Breast epithelium (tissue), 4 donors: ENCODE measurements around the gene RNF111. TPM values are rescaled to one million over a fixed set of nuclear protein-coding genes. Genes with fewer than 3 reads are reported as not detected.
A peak's percentile ranks its signal among the peaks of the same experiment; 100 is the strongest.
"Not testable (repeated sequence)": the region's sequence is repeated elsewhere in the genome, so short reads cannot be mapped to it uniquely, and the experiment has no call there.

Source experiments
- DNase-seq, 2 donors: peaks; one replicate each; pipeline ENCODE4 v3.0.0-alpha.2; 2019; ENCODE audit warnings: low spot score in 2 of 2
- H3K27ac ChIP-seq, 2 donors: fragments of 200-600 bp; sonication (generic) in 1 of 2; one replicate each; pipeline ENCODE4 v1.5.1; 2016 to 2019; ENCODE audit warnings: mild to moderate bottlenecking in 1 of 2
- H3K27me3 ChIP-seq, 2 donors: fragments of 200-600 bp; sonication (generic) in 1 of 2; one replicate each; pipeline versions ENCODE4 v1.5.1 to v1.6.0; 2017 to 2019; ENCODE audit warnings: control low read depth in 1 of 2, mild to moderate bottlenecking in 1 of 2
- H3K36me3 ChIP-seq: fragments of 200-600 bp; one replicate; pipeline ENCODE4 v1.5.1; 2019
- H3K4me1 ChIP-seq, 2 donors: fragments of 200-600 bp; sonication (generic); one replicate each; pipeline ENCODE4 v1.5.1; 2016 to 2019; ENCODE audit warnings: control low read depth in 1 of 2
- H3K4me3 ChIP-seq, 3 donors: fragments of 200-600 bp; sonication (generic); 1 replicate in 2 of 3; 2 replicates in 1 of 3; pipeline ENCODE4 v1.5.1; 2016 to 2019; ENCODE audit warnings: mild to moderate bottlenecking in 3 of 3, moderate library complexity in 2 of 3
- H3K9me3 ChIP-seq, 2 donors: fragments of 200-600 bp; sonication (generic) in 1 of 2; one replicate each; pipeline ENCODE4 v1.5.1; 2016 to 2019; ENCODE audit warnings: control low read depth in 1 of 2
- POLR2A ChIP-seq: fragments of 450-650 bp; IDR thresholded peaks from one replicate; pipeline ENCODE4 v1.6.1; 2016; ENCODE audit warnings: antibody characterized with exemption, mild to moderate bottlenecking, moderate library complexity
- POLR2AphosphoS5 ChIP-seq, 3 donors: sonication (generic); formaldehyde crosslinking; IDR thresholded peaks; one replicate each; pipeline ENCODE4 v1.6.1; 2017; ENCODE audit warnings: antibody characterized with exemption in 3 of 3
- intact Hi-C: fragments of 100-400 bp; cut with DNase I; formaldehyde crosslinking; loops from one replicate; pipeline ENCODE4 v1.15.1; 2023; ENCODE audit warnings: low total_unique reads
- total RNA-seq, 3 donors: library from RNA; depleted of rRNA; stranded (reverse); fragments of >200 nt; gene quantifications; one replicate each; pipeline ENCODE4 v1.1.0, GENCODE V29; 2016
- TF ChIP-seq, protein P1 (sequence below), 3 donors: fragments of 450-650 bp; IDR thresholded peaks; one replicate each; pipeline ENCODE4 v1.5.1; 2016 to 2017; ENCODE audit warnings: antibody characterized with exemption in 3 of 3, mild to moderate bottlenecking in 3 of 3, moderate library complexity in 3 of 3

The RNF111 gene
- total RNA-seq, 3 donors from 2014 or later = 18.4 to 36.9 (median 27.9) TPM

DNA sequence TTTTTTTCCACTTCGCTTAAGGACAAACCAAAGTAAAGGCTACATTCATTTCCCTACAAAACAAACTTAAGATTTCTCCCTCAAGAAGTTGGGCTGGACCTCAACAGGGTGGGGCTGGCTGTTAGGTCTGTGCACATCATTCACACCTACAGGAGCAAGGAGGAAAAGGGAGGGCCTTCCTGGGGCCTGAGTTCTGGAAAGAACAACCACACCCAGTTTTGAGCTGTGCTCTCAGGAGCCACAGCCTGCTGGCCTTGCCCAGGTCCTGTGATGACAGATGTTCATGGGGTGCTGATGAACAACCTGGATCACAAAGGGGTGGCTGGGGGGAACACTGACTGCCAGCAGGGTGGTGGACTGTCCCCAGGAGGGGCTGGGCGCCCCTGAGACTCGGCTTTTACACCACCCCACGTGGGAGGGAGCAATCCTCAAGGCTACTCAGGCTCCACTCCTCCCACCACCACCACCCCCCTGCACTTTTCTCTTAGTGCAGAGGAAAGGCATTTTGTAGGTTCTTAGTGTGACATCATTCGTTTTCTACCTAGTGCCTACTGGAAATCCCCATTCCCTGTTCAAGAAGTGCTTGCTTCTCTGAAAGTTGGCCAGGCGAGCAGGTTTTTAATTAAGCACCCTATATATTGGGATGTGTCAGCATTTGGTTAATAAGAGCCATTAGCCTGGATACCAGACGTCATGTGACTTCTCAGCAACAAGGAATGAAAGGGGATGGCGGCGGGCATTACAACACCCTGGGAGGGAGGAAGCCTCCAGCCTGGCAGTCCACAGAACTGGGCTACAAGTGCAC, 153.2 kb downstream of the RNF111 start:
- no peak for DNase-seq
- TF ChIP-seq POLR2AphosphoS5 (IDR thresholded peaks at IDR 0.05) = no peak
- TF ChIP-seq, protein P1, sequence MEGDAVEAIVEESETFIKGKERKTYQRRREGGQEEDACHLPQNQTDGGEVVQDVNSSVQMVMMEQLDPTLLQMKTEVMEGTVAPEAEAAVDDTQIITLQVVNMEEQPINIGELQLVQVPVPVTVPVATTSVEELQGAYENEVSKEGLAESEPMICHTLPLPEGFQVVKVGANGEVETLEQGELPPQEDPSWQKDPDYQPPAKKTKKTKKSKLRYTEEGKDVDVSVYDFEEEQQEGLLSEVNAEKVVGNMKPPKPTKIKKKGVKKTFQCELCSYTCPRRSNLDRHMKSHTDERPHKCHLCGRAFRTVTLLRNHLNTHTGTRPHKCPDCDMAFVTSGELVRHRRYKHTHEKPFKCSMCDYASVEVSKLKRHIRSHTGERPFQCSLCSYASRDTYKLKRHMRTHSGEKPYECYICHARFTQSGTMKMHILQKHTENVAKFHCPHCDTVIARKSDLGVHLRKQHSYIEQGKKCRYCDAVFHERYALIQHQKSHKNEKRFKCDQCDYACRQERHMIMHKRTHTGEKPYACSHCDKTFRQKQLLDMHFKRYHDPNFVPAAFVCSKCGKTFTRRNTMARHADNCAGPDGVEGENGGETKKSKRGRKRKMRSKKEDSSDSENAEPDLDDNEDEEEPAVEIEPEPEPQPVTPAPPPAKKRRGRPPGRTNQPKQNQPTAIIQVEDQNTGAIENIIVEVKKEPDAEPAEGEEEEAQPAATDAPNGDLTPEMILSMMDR (IDR thresholded peaks at IDR 0.05) = no peak
- TF ChIP-seq POLR2A = no peak
- H3K36me3 ChIP-seq = no peaks in the 10 kb centered on the region
- no peaks in the 10 kb centered on the region for H3K27me3 ChIP-seq
- H3K27ac ChIP-seq = no peak overlapping the region
- H3K4me1 ChIP-seq = no peaks in the 10 kb centered on the region
- no peak overlapping the region for H3K4me3 ChIP-seq
- no peaks in the 10 kb centered on the region for H3K9me3 ChIP-seq
- intact Hi-C loops = no loop called here

DNA sequence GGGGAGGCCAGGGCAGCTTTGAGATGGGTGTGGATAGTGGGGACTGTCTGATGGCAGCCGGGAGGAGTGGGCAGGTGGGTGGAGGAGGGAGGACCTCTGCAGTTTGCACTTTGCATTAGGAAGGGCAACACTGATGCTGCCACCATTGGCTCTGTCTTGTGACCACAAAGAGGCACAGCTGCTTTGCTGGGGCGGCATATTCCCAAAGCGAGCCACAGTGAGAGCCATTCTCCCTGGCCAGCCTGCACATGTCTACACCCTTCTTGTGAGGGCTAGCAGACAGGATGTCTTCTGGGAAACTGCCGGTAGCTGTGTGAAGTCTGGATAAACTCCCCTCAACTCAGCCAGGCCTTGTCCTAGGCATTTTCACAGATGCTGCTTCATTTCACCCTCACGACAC, 155.8 kb downstream of the RNF111 start:
- no peaks in the 10 kb centered on the region for H3K27me3 ChIP-seq
- no peak overlapping the region for H3K4me3 ChIP-seq
- H3K9me3 ChIP-seq = no peaks in the 10 kb centered on the region
- H3K36me3 ChIP-seq = no peaks in the 10 kb centered on the region
- no peak overlapping the region for H3K27ac ChIP-seq
- no peaks in the 10 kb centered on the region for H3K4me1 ChIP-seq
- intact Hi-C loops = no loop called here
- TF ChIP-seq, protein P1 (IDR thresholded peaks at IDR 0.05) = no peak
- TF ChIP-seq POLR2A = no peak
- TF ChIP-seq POLR2AphosphoS5 (IDR thresholded peaks at IDR 0.05) = no peak
- no peak for DNase-seq

- not testable (repeated sequence) for H3K9me3 ChIP-seq
Measured at GRCh38 chr15:59144594-59144993, 157.1 kb downstream of the RNF111 start.

More at GRCh38 chr15:59144594-59144993, 157.1 kb downstream of the RNF111 start:
- H3K4me1 ChIP-seq, H3K36me3 ChIP-seq, DNase-seq, H3K4me3 ChIP-seq, H3K27ac ChIP-seq, H3K27me3 ChIP-seq: not testable (repeated sequence)
- intact Hi-C loops = loop anchor here (2.0 kb wide), 1 partner anchor 70 kb away; no protein-coding TSS in a partner anchor
- TF ChIP-seq, protein P1 (IDR thresholded peaks at IDR 0.05) = peak in 1 of 3 donors; percentile 25

Other genes with a start within 250 kb of the RNF111 start
- gene ADAM10, start 238.0 kb upstream of the RNF111 start, total RNA-seq = 100 to 1,000 TPM in 1 of 3 donors, 10 to 100 TPM in 2; 53.8 to 113 (median 78.3) TPM
- gene MINDY2, start 216.4 kb upstream of the RNF111 start, total RNA-seq = 10 to 100 TPM; 11.8 to 22.5 (median 17.7) TPM
- gene SLTM, start 54.0 kb upstream of the RNF111 start, total RNA-seq = 100 to 1,000 TPM; 102 to 195 (median 163) TPM
- 1 to 10 TPM in 1 of 3 donors, under 1 TPM in 2; 0.29 to 3.5 (median 0.98) TPM for gene CCNB2, start 117.5 kb downstream of the RNF111 start, total RNA-seq
- gene LDHAL6B, start 219.2 kb downstream of the RNF111 start, total RNA-seq = not detected